Tibial nerve (tissue), 3 donors: Measurements from ENCODE around the gene RFC2.

Experiments used
- CTCF ChIP-seq, 5 experiments: fragments of 200-600 bp in 3 of 5; fragments of 450-650 bp in 2 of 5; sonication (generic) in 3 of 5; IDR thresholded peaks; one replicate each; pipeline ENCODE4 v1.5.1; 2016 to 2019; ENCODE audit warnings: antibody characterized with exemption in 5 of 5, mild to moderate bottlenecking in 3 of 5, moderate library complexity in 2 of 5
- POLR2A ChIP-seq, 2 donors: fragments of 450-650 bp; IDR thresholded peaks; one replicate each; pipeline ENCODE4 v1.6.1; 2017; ENCODE audit warnings: antibody characterized with exemption in 2 of 2, mild to moderate bottlenecking in 2 of 2, moderate library complexity in 2 of 2

- TF ChIP-seq CTCF (IDR thresholded peaks at IDR 0.05) (no peak), POLR2A (IDR thresholded peaks at IDR 0.05) (no peak)
Measured at GRCh38 chr7:74190259-74190658, 63.9 kb downstream of the RFC2 start.
